Glutamatergic neuron (in vitro differentiated cells): ENCODE results near the gene HSPB9. TPM values are rescaled to one million over a fixed set of nuclear protein-coding genes. Genes with fewer than 3 reads are reported as not detected.
A peak's percentile ranks its signal among the peaks of the same experiment; 100 is the strongest.

Experiments
- DNase-seq: peaks from one replicate; pipeline ENCODE4 v3.0.0; 2022
- H3K27ac Mint-ChIP-seq: one replicate; pipeline ENCODE4 v1.8.0; 2020; ENCODE audit warnings: mild to moderate bottlenecking, mixed read lengths, inconsistent platforms; ENCODE audit not compliant: unreplicated experiment
- H3K27me3 Mint-ChIP-seq: one replicate; pipeline ENCODE4 v1.8.0; 2020; ENCODE audit warnings: mild to moderate bottlenecking, moderate library complexity, mixed read lengths, inconsistent platforms; ENCODE audit not compliant: unreplicated experiment
- H3K36me3 Mint-ChIP-seq: one replicate; pipeline ENCODE4 v1.8.0; 2020; ENCODE audit warnings: mild to moderate bottlenecking, mixed read lengths, inconsistent platforms; ENCODE audit not compliant: unreplicated experiment
- H3K4me1 Mint-ChIP-seq: one replicate; pipeline ENCODE4 v1.8.0; 2020; ENCODE audit warnings: mild to moderate bottlenecking, low read depth, mixed read lengths, inconsistent platforms; ENCODE audit not compliant: unreplicated experiment
- H3K4me3 Mint-ChIP-seq: one replicate; pipeline ENCODE4 v1.8.0; 2020; ENCODE audit warnings: mild to moderate bottlenecking, mixed read lengths, inconsistent platforms; ENCODE audit not compliant: unreplicated experiment
- H3K9me3 Mint-ChIP-seq: one replicate; pipeline ENCODE4 v1.8.0; 2020; ENCODE audit warnings: mild to moderate bottlenecking, moderate library complexity, mixed read lengths, inconsistent platforms; ENCODE audit not compliant: unreplicated experiment
- CTCF ChIP-seq: fragments of 200-600 bp; sonication (generic); IDR thresholded peaks from one replicate; pipeline ENCODE4 v1.5.0; 2021; ENCODE audit not compliant: partially characterized antibody, unreplicated experiment
- total RNA-seq: library from RNA; stranded (reverse); fragmentation: NEBNext Ultra II Directional; extraction: Animal tissue kit (Norgen Biotek cat#: 25700); gene quantifications from one replicate; pipeline ENCODE4 v1.2.1, GENCODE V29; 2021; ENCODE audit not compliant: unreplicated experiment

The HSPB9 gene
- total RNA-seq, 1 donor from 2014 or later = 0.44 TPM

- DNase-seq = no peak
- Mint-ChIP-seq H3K27ac (peak overlapping the region; percentile 55), H3K36me3 (no peaks in the 10 kb centered on the region), H3K4me1 (peaks cover 24% of the 10 kb centered on the region), H3K4me3 (peak overlapping the region; percentile 74), H3K9me3 (peaks cover 9% of the 10 kb centered on the region), H3K27me3 (peaks cover 8% of the 10 kb centered on the region)
- TF ChIP-seq CTCF = no peak
These were observed 2.3 kb upstream of the HSPB9 start for GRCh38 chr17:42120161-42120769.

- Mint-ChIP-seq H3K4me3 (peak within 1 kb of the TSS; percentile 74), H3K27ac (peak within 1 kb of the TSS; percentile 98), H3K27me3 (peaks cover 8% of the 10 kb centered on the region), H3K36me3 (no peaks in the 10 kb centered on the region), H3K4me1 (peaks cover 24% of the 10 kb centered on the region), H3K9me3 (peaks cover 8% of the 10 kb centered on the region)
- DNase-seq = peak; percentile 84
- no peak for TF ChIP-seq CTCF
These were observed 1.5 kb upstream of the HSPB9 start, which contains the start of gene KAT2A for GRCh38 chr17:42120770-42121769. KAT2A (minus strand) TSS chr17:42121367; CDS start chr17:42121304, 63 bp downstream.

- no peak for DNase-seq
- H3K36me3 Mint-ChIP-seq = no peaks in the 10 kb centered on the region
- no peak overlapping the region for H3K4me3 Mint-ChIP-seq
- no peak for TF ChIP-seq CTCF
- H3K4me1 Mint-ChIP-seq = peaks cover 21% of the 10 kb centered on the region
- peaks cover 7% of the 10 kb centered on the region for H3K9me3 Mint-ChIP-seq
- H3K27me3 Mint-ChIP-seq = peaks cover 8% of the 10 kb centered on the region
- H3K27ac Mint-ChIP-seq = no peak overlapping the region
These were observed 1.7 kb downstream of the HSPB9 start for GRCh38 chr17:42124256-42124655.

GRCh38 chr17:42125565-42125964 is 3.0 kb downstream of the HSPB9 start:
- no peak for TF ChIP-seq CTCF
- DNase-seq = no peak
- peaks cover 17% of the 10 kb centered on the region for H3K4me1 Mint-ChIP-seq
- H3K4me3 Mint-ChIP-seq = no peak overlapping the region
- H3K36me3 Mint-ChIP-seq = no peaks in the 10 kb centered on the region
- H3K27ac Mint-ChIP-seq = no peak overlapping the region
- peaks cover 8% of the 10 kb centered on the region for H3K27me3 Mint-ChIP-seq
- peaks cover 7% of the 10 kb centered on the region for H3K9me3 Mint-ChIP-seq

GRCh38 chr17:42126836-42127235 is 4.2 kb downstream of the HSPB9 start:
- Mint-ChIP-seq H3K4me3 (no peak overlapping the region), H3K36me3 (peaks cover 4% of the 10 kb centered on the region), H3K27ac (no peak overlapping the region)

More at GRCh38 chr17:42126836-42127235, 4.2 kb downstream of the HSPB9 start:
- no peak for DNase-seq
- Mint-ChIP-seq H3K27me3 (peaks cover 8% of the 10 kb centered on the region), H3K4me1 (peaks cover 19% of the 10 kb centered on the region), H3K9me3 (peaks cover 2% of the 10 kb centered on the region)
- no peak for TF ChIP-seq CTCF
